Neuronal stem cell (in vitro differentiated cells): ENCODE measurements around the gene COLEC11.
A peak's percentile ranks its signal among the peaks of the same experiment; 100 is the strongest.

ENCODE experiments used
- DNase-seq: peaks from one replicate; pipeline ENCODE4 v3.0.0-alpha.2; 2013; ENCODE audit warnings: low spot score
- H2AFZ ChIP-seq: one replicate; pipeline ENCODE4 v1.6.1; 2013; ENCODE audit warnings: mild to moderate bottlenecking, low read length, inconsistent platforms
- H2AK5ac ChIP-seq: 2 replicates; pipeline ENCODE4 v1.6.1; 2013; ENCODE audit warnings: low read depth, mild to moderate bottlenecking, inconsistent platforms, low read length, moderate library complexity, mixed read lengths
- H2BK120ac ChIP-seq: 2 replicates; pipeline ENCODE4 v1.6.1; 2013; ENCODE audit warnings: low read depth, mild to moderate bottlenecking, inconsistent platforms, low read length, moderate library complexity, mixed read lengths
- H2BK12ac ChIP-seq: one replicate; pipeline ENCODE4 v1.6.1; 2013; ENCODE audit warnings: low read length, inconsistent platforms
- H2BK15ac ChIP-seq: 2 replicates; pipeline ENCODE4 v1.6.1; 2013; ENCODE audit warnings: mild to moderate bottlenecking, low read length, inconsistent platforms, mixed read lengths
- H2BK5ac ChIP-seq: one replicate; pipeline ENCODE4 v1.6.1; 2013; ENCODE audit warnings: inconsistent platforms, mild to moderate bottlenecking, low read length, moderate library complexity
- H3K14ac ChIP-seq: one replicate; pipeline ENCODE4 v1.6.1; 2013; ENCODE audit warnings: low read length, inconsistent platforms
- H3K18ac ChIP-seq: 2 replicates; pipeline ENCODE4 v1.6.1; 2013; ENCODE audit warnings: low read length, inconsistent platforms
- H3K23ac ChIP-seq: 2 replicates; pipeline ENCODE4 v1.6.1; 2013; ENCODE audit warnings: low read depth, mild to moderate bottlenecking, mixed read lengths, low read length, inconsistent platforms; ENCODE audit not compliant: poor library complexity
- H3K27ac ChIP-seq: replicated peaks from 3 replicates; pipeline ENCODE4 v1.5.1; 2013; ENCODE audit warnings: low read length, inconsistent platforms
- H3K27me3 ChIP-seq, 3 experiments: 2 replicates each; pipeline ENCODE4 v1.6.1; 2013; ENCODE audit warnings: low read length in 3 of 3, mild to moderate bottlenecking in 2 of 3, inconsistent platforms in 1 of 3, low read depth in 1 of 3, mixed read lengths in 1 of 3, moderate library complexity in 1 of 3; ENCODE audit not compliant: control insufficient read depth in 3 of 3, insufficient read depth in 3 of 3
- H3K36me3 ChIP-seq, 2 donors: replicated peaks in 1 of 2; 2 replicates each; pipeline ENCODE4 v1.6.1; 2013; ENCODE audit warnings: low read length in 2 of 2; ENCODE audit not compliant: control insufficient read depth in 2 of 2, insufficient read depth in 2 of 2
- H3K4ac ChIP-seq: 2 replicates; pipeline ENCODE4 v1.6.1; 2013; ENCODE audit warnings: inconsistent platforms, mild to moderate bottlenecking, low read length, moderate library complexity
- H3K4me1 ChIP-seq, 2 donors: 1 replicate in 1 of 2; 2 replicates in 1 of 2; pipeline ENCODE4 v1.6.1; 2013; ENCODE audit warnings: low read length in 2 of 2, low read depth in 1 of 2; ENCODE audit not compliant: control insufficient read depth in 2 of 2, insufficient read depth in 1 of 2
- H3K4me2 ChIP-seq: one replicate; pipeline ENCODE4 v1.6.1; 2013; ENCODE audit warnings: mild to moderate bottlenecking, low read length, inconsistent platforms; ENCODE audit not compliant: insufficient read depth, poor library complexity, severe bottlenecking
- H3K4me3 ChIP-seq, 2 donors: 2 replicates each; pipeline ENCODE4 v1.5.1; 2013; ENCODE audit warnings: low read length in 2 of 2, mild to moderate bottlenecking in 2 of 2, inconsistent platforms in 1 of 2, moderate library complexity in 1 of 2
- H3K79me1 ChIP-seq: one replicate; pipeline ENCODE4 v1.6.1; 2013; ENCODE audit warnings: low read depth, mild to moderate bottlenecking, inconsistent platforms, low read length, moderate library complexity
- H3K9ac ChIP-seq: one replicate; pipeline ENCODE4 v1.6.1; 2013; ENCODE audit warnings: mild to moderate bottlenecking, low read depth, low read length, inconsistent platforms; ENCODE audit not compliant: poor library complexity
- H3K9me3 ChIP-seq, 2 donors: replicated peaks in 1 of 2; 2 replicates each; pipeline versions ENCODE3 to v1.6.1; 2013; ENCODE audit warnings: low read length in 2 of 2, mild to moderate bottlenecking in 2 of 2, inconsistent platforms in 1 of 2, low read depth in 1 of 2, mixed read lengths in 1 of 2, moderate library complexity in 1 of 2; ENCODE audit not compliant: control insufficient read depth in 2 of 2, insufficient read depth in 1 of 2
- H4K8ac ChIP-seq: one replicate; pipeline ENCODE4 v1.6.1; 2013; ENCODE audit warnings: low read depth, mild to moderate bottlenecking, inconsistent platforms, low read length, moderate library complexity
- H4K91ac ChIP-seq: one replicate; pipeline ENCODE4 v1.6.1; 2013; ENCODE audit warnings: low read length, low read depth, mild to moderate bottlenecking, inconsistent platforms; ENCODE audit not compliant: poor library complexity
- WGBS, 2 donors: extraction: QIAGEN DNeasy Blood & Tissue Kit; methylation state at CpG; one replicate each; pipeline ENCODE4 v1.1.7; 2013; ENCODE audit warnings: missing lambda C conversion rate in 2 of 2, mixed read lengths in 1 of 2; ENCODE audit not compliant: insufficient read length in 2 of 2, insufficient replicate concordance in 1 of 2; ENCODE audit errors: extremely low coverage in 2 of 2; 5-methylcytosine and 5-hydroxymethylcytosine counted together

COLEC11 gene

DNA sequence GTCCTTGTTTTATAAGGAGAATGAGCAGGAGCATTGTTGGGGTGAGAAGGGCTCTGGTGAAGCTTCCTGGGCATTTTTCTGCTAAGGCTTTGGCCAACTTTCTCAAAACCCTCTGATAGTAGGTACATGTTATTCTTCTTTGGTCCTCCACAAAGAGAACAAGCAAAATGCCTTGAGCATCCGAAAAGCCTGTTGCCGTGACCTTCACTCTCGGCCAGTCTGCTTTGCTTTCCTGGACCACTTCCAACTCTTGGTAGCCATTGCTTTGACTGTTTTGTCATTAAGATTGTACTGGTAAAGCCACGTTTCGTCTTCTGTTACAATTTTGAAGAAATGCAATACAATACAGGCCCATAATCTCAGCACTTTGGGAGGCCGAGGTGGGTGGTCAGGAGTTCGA is 35.7 kb downstream of the COLEC11 start:
- no CpG with 5 or more reads among the region's 7 CpGs for WGBS, 2 donors
- H2BK15ac ChIP-seq, result no peak overlapping the region
- H3K9me3 ChIP-seq, result no peaks in the 10 kb centered on the region
- no peak overlapping the region for H3K4me2 ChIP-seq
- H2BK12ac ChIP-seq, result no peak overlapping the region
- H4K8ac ChIP-seq, result no peak overlapping the region
- no peak for DNase-seq
- peaks cover 0 to 13% (median 0%) of the 10 kb centered on the region in 3 experiments for H3K27me3 ChIP-seq
- H3K14ac ChIP-seq, result no peak overlapping the region
- no peak overlapping the region for H3K27ac ChIP-seq
- peaks cover 0 to 3% of the 10 kb centered on the region in 2 donors for H3K4me1 ChIP-seq
- H3K18ac ChIP-seq, result no peak overlapping the region
- no peak overlapping the region for H3K4ac ChIP-seq
- H3K36me3 ChIP-seq, result peaks cover 0 to 2% of the 10 kb centered on the region in 2 donors
- no peak overlapping the region for H3K4me3 ChIP-seq
- H3K79me1 ChIP-seq, result no peaks in the 10 kb centered on the region
- no peak overlapping the region for H3K9ac ChIP-seq
- no peak overlapping the region for H2BK5ac ChIP-seq
- no peak overlapping the region for H2BK120ac ChIP-seq
- H4K91ac ChIP-seq, result no peak overlapping the region
- no peak overlapping the region for H2AK5ac ChIP-seq
- no peak overlapping the region for H3K23ac ChIP-seq
- H2AFZ ChIP-seq, result no peak overlapping the region

- DNase-seq, result no peak
- H2AFZ ChIP-seq, result no peak overlapping the region
- H4K91ac ChIP-seq, result no peak overlapping the region
- no peaks in the 10 kb centered on the region for H3K4me1 ChIP-seq
- H3K23ac ChIP-seq, result no peak overlapping the region
- WGBS, 2 donors, result no CpG with 5 or more reads among the region's 15 CpGs
- H2BK15ac ChIP-seq, result no peak overlapping the region
- no peaks in the 10 kb centered on the region for H3K79me1 ChIP-seq
- peak overlapping the region; percentile 63 for H3K18ac ChIP-seq
- no peak overlapping the region for H2BK5ac ChIP-seq
- no peak overlapping the region for H3K4me3 ChIP-seq
- no peak overlapping the region for H3K14ac ChIP-seq
- no peak overlapping the region for H3K4ac ChIP-seq
- no peak overlapping the region for H2BK120ac ChIP-seq
- peak overlapping the region; percentile 37 for H2AK5ac ChIP-seq
- no peak overlapping the region for H3K9ac ChIP-seq
- no peaks in the 10 kb centered on the region for H3K9me3 ChIP-seq
- H3K4me2 ChIP-seq, result no peak overlapping the region
- H3K27ac ChIP-seq, result no peak overlapping the region
- H2BK12ac ChIP-seq, result no peak overlapping the region
- peaks cover 0 to 2% of the 10 kb centered on the region in 2 donors for H3K36me3 ChIP-seq
- peaks cover 0 to 13% (median 0%) of the 10 kb centered on the region in 3 experiments for H3K27me3 ChIP-seq
- no peak overlapping the region for H4K8ac ChIP-seq
Observed at GRCh38 chr2:3631161-3631850, 36.4 kb downstream of the COLEC11 start.

- Histone ChIP-seq H2BK15ac (no peak overlapping the region), H3K79me1 (no peaks in the 10 kb centered on the region), H3K4me3 (no peak overlapping the region), H4K8ac (no peak overlapping the region), H3K23ac (peak overlapping the region; percentile 49), H2BK12ac (no peak overlapping the region), H3K4ac (no peak overlapping the region), H3K18ac (peak overlapping the region; percentile 33), H3K4me2 (no peak overlapping the region), H2AK5ac (peak overlapping the region; percentile 37), H2AFZ (no peak overlapping the region), H3K27me3 (peaks cover 0 to 15% (median 0%) of the 10 kb centered on the region in 3 experiments), H3K36me3 (peaks cover 0 to 2% of the 10 kb centered on the region in 2 donors), H3K27ac (no peak overlapping the region), H4K91ac (no peak overlapping the region), H3K14ac (peak overlapping the region; percentile 27), H3K9ac (no peak overlapping the region), H3K4me1 (no peaks in the 10 kb centered on the region), H2BK5ac (no peak overlapping the region), H3K9me3 (no peaks in the 10 kb centered on the region), H2BK120ac (no peak overlapping the region)
- no peak for DNase-seq
- no CpG with 5 or more reads among the region's 26 CpGs for WGBS, 2 donors
Observed at GRCh38 chr2:3631851-3632659, 37.1 kb downstream of the COLEC11 start.
